Amniotic epithelial cell (primary cell): ENCODE measurements around the gene HBE1.
"Not testable (repeated sequence)": the region's sequence is repeated elsewhere in the genome, so short reads cannot be mapped to it uniquely, and the experiment has no call there.

Experiments
- DNase-seq: peaks from one replicate; pipeline ENCODE4 v3.0.0-alpha.2; 2010; ENCODE audit warnings: low read depth

Gene HBE1

GRCh38 chr11:5269715-5270147 is at the start of gene HBE1:
Gene HBE1 (minus strand): TSS chr11:5269945. CDS start chr11:5269890, 55 bp downstream.
- no peak for DNase-seq

GRCh38 chr11:5317292-5317691 is 47.5 kb upstream of the HBE1 start:
- DNase-seq: no peak

GRCh38 chr11:5313326-5314023 is 43.7 kb upstream of the HBE1 start:
- not testable (repeated sequence) for DNase-seq

GRCh38 chr11:5310423-5310822 is 40.7 kb upstream of the HBE1 start:
- no peak for DNase-seq

- DNase-seq: no peak
Observed at GRCh38 chr11:5307256-5308019, 37.7 kb upstream of the HBE1 start.

GRCh38 chr11:5304046-5304445 is 34.3 kb upstream of the HBE1 start:
- DNase-seq: no peak

GRCh38 chr11:5303626-5304025 is 33.9 kb upstream of the HBE1 start:
- DNase-seq: no peak

- DNase-seq: no peak
Observed at GRCh38 chr11:5301846-5302245, 32.1 kb upstream of the HBE1 start, which contains the start of gene OR51B4. Gene OR51B4 (minus strand): TSS chr11:5301946. CDS start chr11:5301946, 0 bp downstream.

GRCh38 chr11:5300251-5300650 is 30.5 kb upstream of the HBE1 start:
- no peak for DNase-seq

GRCh38 chr11:5298451-5298850 is 28.7 kb upstream of the HBE1 start:
- no peak for DNase-seq

GRCh38 chr11:5297721-5298323 is 28.1 kb upstream of the HBE1 start:
- DNase-seq: peak; percentile 34

- not testable (repeated sequence) for DNase-seq
Observed at GRCh38 chr11:5294342-5294995, 24.7 kb upstream of the HBE1 start.

GRCh38 chr11:5293028-5293427 is 23.3 kb upstream of the HBE1 start:
- DNase-seq: no peak

GRCh38 chr11:5291207-5291838 is 21.6 kb upstream of the HBE1 start:
- peak; percentile 61 for DNase-seq

GRCh38 chr11:5290106-5290505 is 20.4 kb upstream of the HBE1 start:
- DNase-seq: no peak

GRCh38 chr11:5289696-5290095 is 20.0 kb upstream of the HBE1 start:
- DNase-seq: peak; percentile 28

- no peak for DNase-seq
Observed at GRCh38 chr11:5288906-5289550, 19.3 kb upstream of the HBE1 start.

- DNase-seq: peak; percentile 44
Observed at GRCh38 chr11:5288108-5288905, 18.6 kb upstream of the HBE1 start.

GRCh38 chr11:5286901-5287300 is 17.2 kb upstream of the HBE1 start:
- no peak for DNase-seq

- no peak for DNase-seq
Observed at GRCh38 chr11:5286351-5286750, 16.6 kb upstream of the HBE1 start.
